Activated T-cell treated with anti-CD3 and anti-CD28 coated beads, Interleukin-2, amount 50 U/mL, for 24 hours (primary cell): ENCODE measurements around the gene TMEM26.
"Not testable (repeated sequence)": the region's sequence is repeated elsewhere in the genome, so short reads cannot be mapped to it uniquely, and the experiment has no call there.

Experiments used
- DNase-seq: peaks from one replicate; pipeline ENCODE4 v3.0.0-alpha.2; 2020
- H3K27ac Mint-ChIP-seq: 2 replicates; pipeline ENCODE4 v1.8.0; 2020; ENCODE audit warnings: mild to moderate bottlenecking, mixed read lengths
- H3K27me3 Mint-ChIP-seq: 2 replicates; pipeline ENCODE4 v1.8.0; 2020; ENCODE audit warnings: mixed read lengths
- H3K36me3 Mint-ChIP-seq: 2 replicates; pipeline ENCODE4 v1.8.0; 2020; ENCODE audit warnings: low read depth, mixed read lengths
- H3K4me1 Mint-ChIP-seq: 2 replicates; pipeline ENCODE4 v1.8.0; 2020; ENCODE audit warnings: low read depth, mixed read lengths
- H3K4me3 Mint-ChIP-seq: 2 replicates; pipeline ENCODE4 v1.8.0; 2020; ENCODE audit warnings: mild to moderate bottlenecking, moderate library complexity, mixed read lengths
- H3K9me3 Mint-ChIP-seq: 2 replicates; pipeline ENCODE4 v1.8.0; 2020; ENCODE audit warnings: mixed read lengths

TMEM26 gene

GRCh38 chr10:61398366-61399129, 54.6 kb downstream of the TMEM26 start:
- H3K36me3 Mint-ChIP-seq: no peaks in the 10 kb centered on the region
- no peak overlapping the region for H3K4me3 Mint-ChIP-seq
- H3K4me1 Mint-ChIP-seq: peaks cover 16% of the 10 kb centered on the region
- no peak for DNase-seq
- H3K27me3 Mint-ChIP-seq: peaks cover 8% of the 10 kb centered on the region
- no peak overlapping the region for H3K27ac Mint-ChIP-seq
- H3K9me3 Mint-ChIP-seq: no peaks in the 10 kb centered on the region

- peaks cover 16% of the 10 kb centered on the region for H3K4me1 Mint-ChIP-seq
- H3K36me3 Mint-ChIP-seq: no peaks in the 10 kb centered on the region
- H3K27ac Mint-ChIP-seq: no peak overlapping the region
- H3K9me3 Mint-ChIP-seq: no peaks in the 10 kb centered on the region
- H3K4me3 Mint-ChIP-seq: peak overlapping the region; percentile 47
- H3K27me3 Mint-ChIP-seq: peaks cover 8% of the 10 kb centered on the region
- DNase-seq: no peak
Observed at GRCh38 chr10:61397175-61397986, 55.8 kb downstream of the TMEM26 start.

- Mint-ChIP-seq H3K4me3 (no peak overlapping the region), H3K27ac (no peak overlapping the region), H3K4me1 (no peaks in the 10 kb centered on the region), H3K36me3 (no peaks in the 10 kb centered on the region), H3K27me3 (peaks cover 11% of the 10 kb centered on the region), H3K9me3 (no peaks in the 10 kb centered on the region)
- DNase-seq: no peak
Observed at GRCh38 chr10:61391281-61391680, 61.9 kb downstream of the TMEM26 start.

DNA sequence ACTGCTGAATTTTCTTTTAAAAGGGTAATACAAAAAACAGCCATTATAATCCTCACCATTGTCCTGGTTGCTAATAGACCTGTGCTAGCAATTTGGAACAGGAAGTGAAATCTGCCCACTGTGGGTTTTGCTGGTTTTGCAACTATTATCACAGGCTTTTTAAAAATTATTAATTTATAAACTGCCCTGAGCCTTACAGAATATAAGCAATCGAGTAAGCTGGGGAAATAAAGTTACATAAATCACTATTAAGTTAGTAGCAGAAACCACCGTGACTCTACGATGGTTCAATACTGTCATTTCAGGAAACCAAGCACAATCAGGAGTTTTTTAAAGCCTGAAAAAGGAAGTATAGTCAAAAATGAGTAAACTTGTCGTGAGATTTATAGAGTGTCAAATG, 62.3 kb downstream of the TMEM26 start:
- no peak overlapping the region for H3K4me3 Mint-ChIP-seq
- H3K27me3 Mint-ChIP-seq: peaks cover 11% of the 10 kb centered on the region
- H3K27ac Mint-ChIP-seq: no peak overlapping the region
- no peaks in the 10 kb centered on the region for H3K9me3 Mint-ChIP-seq
- DNase-seq: no peak
- H3K36me3 Mint-ChIP-seq: no peaks in the 10 kb centered on the region
- no peaks in the 10 kb centered on the region for H3K4me1 Mint-ChIP-seq

- H3K4me1 Mint-ChIP-seq: no peaks in the 10 kb centered on the region
Observed at GRCh38 chr10:61389887-61390286, 63.3 kb downstream of the TMEM26 start.

DNA sequence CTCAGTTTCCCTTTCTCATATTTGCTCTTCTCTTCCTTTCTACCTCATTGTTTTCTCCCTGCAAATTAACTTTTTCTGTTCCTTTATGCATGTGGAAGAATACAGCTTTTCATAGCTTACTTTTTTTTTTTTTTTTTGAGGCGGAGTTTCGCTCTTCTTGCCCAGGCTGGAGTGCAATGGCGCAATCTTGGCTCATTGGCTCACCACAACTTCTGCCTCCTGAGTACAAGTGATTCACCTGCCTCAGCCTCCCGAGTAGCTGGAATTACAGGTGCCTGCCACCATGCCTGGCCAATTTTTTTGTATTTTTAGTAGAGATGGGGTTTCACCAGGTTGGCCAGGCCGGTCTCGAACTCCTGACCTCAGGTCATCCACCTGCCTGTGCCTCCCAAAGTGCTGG, 64.2 kb downstream of the TMEM26 start:
- H3K4me1 Mint-ChIP-seq, H3K36me3 Mint-ChIP-seq, H3K9me3 Mint-ChIP-seq, H3K4me3 Mint-ChIP-seq, DNase-seq, H3K27ac Mint-ChIP-seq, H3K27me3 Mint-ChIP-seq: not testable (repeated sequence)

More at GRCh38 chr10:61389887-61390286, 63.3 kb downstream of the TMEM26 start:
- DNase-seq: no peak
- Mint-ChIP-seq H3K27me3 (peaks cover 11% of the 10 kb centered on the region), H3K27ac (no peak overlapping the region), H3K4me3 (no peak overlapping the region), H3K36me3 (no peaks in the 10 kb centered on the region), H3K9me3 (no peaks in the 10 kb centered on the region)

DNA sequence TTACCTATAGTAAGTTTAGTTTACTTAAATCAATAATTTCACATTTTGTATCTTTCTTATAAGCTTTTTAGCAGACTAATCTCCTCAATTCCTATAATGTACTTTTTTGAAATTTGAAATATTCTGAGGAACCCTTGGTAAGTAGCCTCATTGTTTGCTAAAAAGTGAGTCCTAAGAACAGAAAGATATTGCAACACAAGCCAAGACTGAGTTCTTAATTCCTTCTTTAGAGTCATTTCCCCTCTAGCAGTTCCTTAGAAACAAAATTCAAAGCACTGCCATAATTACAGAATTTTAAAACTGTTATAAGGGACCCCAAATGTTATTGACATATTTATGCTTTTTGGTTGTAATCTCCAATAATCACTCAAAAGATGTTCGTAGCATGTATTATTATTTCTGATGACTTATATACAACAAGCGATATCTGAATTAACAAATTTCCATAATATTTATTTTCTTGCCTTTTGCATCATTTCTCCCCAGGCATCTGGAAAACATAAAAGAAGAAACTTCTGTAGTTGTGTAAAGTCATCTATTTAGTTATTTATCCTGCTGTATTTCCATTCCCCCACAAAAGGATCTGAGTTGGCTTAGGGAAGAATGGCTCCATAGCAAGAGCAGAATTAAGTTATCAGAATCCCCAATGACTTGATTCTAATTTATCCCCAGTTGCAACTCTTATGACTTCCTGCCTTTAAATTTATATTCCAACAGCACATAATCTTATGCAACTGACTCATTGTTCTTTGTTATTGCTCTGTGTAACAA, 67.8 kb downstream of the TMEM26 start:
- Mint-ChIP-seq H3K27me3 (peaks cover 2% of the 10 kb centered on the region), H3K4me3 (no peak overlapping the region), H3K27ac (no peak overlapping the region), H3K9me3 (no peaks in the 10 kb centered on the region), H3K36me3 (no peaks in the 10 kb centered on the region), H3K4me1 (no peaks in the 10 kb centered on the region)
- no peak for DNase-seq

DNA sequence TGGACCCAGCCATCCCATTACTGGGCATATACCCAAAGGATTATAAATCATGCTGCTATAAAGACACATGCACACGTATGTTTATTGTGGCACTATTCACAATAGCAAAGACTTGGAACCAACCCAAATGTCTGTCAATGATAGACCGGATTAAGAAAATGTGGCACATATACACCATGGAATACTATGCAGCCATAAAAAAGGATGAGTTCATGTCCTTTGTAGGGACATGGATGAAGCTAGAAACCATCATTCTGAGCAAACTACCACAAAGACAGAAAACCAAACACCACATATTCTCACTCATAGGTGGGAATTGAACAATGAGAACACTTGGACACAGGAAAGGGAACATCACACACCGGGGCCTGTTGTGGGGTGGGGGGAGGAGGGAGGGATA, 72.0 kb downstream of the TMEM26 start:
- not testable (repeated sequence) for DNase-seq, H3K4me3 Mint-ChIP-seq, H3K36me3 Mint-ChIP-seq, H3K27ac Mint-ChIP-seq, H3K27me3 Mint-ChIP-seq, H3K9me3 Mint-ChIP-seq, H3K4me1 Mint-ChIP-seq

DNA sequence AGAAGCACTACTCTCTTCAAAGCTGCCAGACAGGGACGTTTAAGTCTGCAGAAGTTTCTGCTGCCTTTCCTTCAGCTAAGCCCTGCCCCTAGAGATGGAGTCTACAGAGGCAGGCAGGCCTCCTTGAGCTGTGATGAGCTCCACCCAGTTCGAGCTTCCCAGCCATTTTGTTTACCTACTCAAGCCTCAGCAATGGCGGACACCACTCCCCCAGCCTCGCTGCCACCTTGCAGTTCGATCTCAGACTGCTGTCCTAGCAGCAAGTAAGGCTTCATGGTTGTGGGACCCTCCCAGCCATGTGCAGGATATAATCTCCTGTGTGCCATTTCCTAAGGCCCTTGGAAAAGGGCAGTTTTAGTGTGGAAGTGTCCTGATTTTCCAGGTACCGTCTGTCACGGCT, 74.3 kb downstream of the TMEM26 start:
- peaks cover 2% of the 10 kb centered on the region for H3K27me3 Mint-ChIP-seq
- no peak overlapping the region for H3K4me3 Mint-ChIP-seq
- H3K9me3 Mint-ChIP-seq: no peaks in the 10 kb centered on the region
- H3K4me1 Mint-ChIP-seq: no peaks in the 10 kb centered on the region
- no peak overlapping the region for H3K27ac Mint-ChIP-seq
- no peaks in the 10 kb centered on the region for H3K36me3 Mint-ChIP-seq
- no peak for DNase-seq

- Mint-ChIP-seq H3K9me3 (no peaks in the 10 kb centered on the region), H3K4me3 (no peak overlapping the region), H3K4me1 (no peaks in the 10 kb centered on the region), H3K36me3 (no peaks in the 10 kb centered on the region), H3K27ac (no peak overlapping the region), H3K27me3 (no peaks in the 10 kb centered on the region)
- DNase-seq: no peak
Observed at GRCh38 chr10:61376908-61377368, 76.2 kb downstream of the TMEM26 start.

DNA sequence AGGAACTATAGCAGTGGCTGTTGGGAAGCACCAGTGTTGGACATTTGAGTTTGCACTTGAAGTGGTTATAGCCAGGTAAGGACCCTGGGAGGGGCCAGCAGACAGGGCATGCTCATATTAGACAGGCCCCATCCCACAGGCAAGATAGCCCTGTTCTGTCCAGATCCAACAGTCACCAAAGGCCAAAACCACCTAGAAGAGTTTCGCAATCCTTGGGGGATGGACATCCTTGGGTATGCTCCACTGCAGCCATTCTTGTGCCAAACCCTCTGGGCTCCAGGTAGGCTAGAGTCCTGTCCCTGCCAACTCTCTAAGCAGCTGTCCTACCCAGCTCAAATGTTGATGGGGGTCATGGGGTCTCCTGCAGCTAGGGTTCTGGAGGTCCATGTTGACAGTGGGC, 76.8 kb downstream of the TMEM26 start:
- Mint-ChIP-seq H3K27me3 (no peaks in the 10 kb centered on the region), H3K36me3 (no peaks in the 10 kb centered on the region), H3K9me3 (no peaks in the 10 kb centered on the region), H3K4me3 (no peak overlapping the region), H3K4me1 (no peaks in the 10 kb centered on the region), H3K27ac (no peak overlapping the region)
- no peak for DNase-seq

GRCh38 chr10:61366365-61366764, 86.8 kb downstream of the TMEM26 start:
- no peak for DNase-seq
- Mint-ChIP-seq H3K36me3 (no peaks in the 10 kb centered on the region), H3K4me3 (no peak overlapping the region), H3K4me1 (no peaks in the 10 kb centered on the region), H3K27me3 (no peaks in the 10 kb centered on the region), H3K27ac (no peak overlapping the region), H3K9me3 (no peaks in the 10 kb centered on the region)

DNA sequence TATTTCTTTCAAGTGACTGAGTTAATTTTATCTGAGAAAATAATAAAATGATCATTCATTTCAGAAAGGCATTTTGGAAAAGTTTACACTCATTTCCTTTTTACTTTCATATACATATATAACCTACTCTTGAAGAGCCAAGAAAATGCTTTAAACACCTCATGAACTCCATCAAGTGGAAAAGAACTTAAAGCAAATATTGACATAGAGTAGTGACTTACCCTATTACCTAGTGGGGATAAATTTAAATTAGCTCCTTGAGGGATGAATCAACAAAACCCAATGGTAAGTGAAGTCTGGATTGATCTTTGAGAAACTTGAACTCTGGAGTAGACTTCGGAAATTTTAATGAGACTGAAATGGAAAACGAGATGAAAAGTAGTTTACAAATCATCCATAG, 88.6 kb downstream of the TMEM26 start:
- no peaks in the 10 kb centered on the region for H3K36me3 Mint-ChIP-seq
- no peaks in the 10 kb centered on the region for H3K4me1 Mint-ChIP-seq
- no peaks in the 10 kb centered on the region for H3K27me3 Mint-ChIP-seq
- no peak overlapping the region for H3K27ac Mint-ChIP-seq
- no peaks in the 10 kb centered on the region for H3K9me3 Mint-ChIP-seq
- H3K4me3 Mint-ChIP-seq: no peak overlapping the region
- no peak for DNase-seq

GRCh38 chr10:61363006-61363405, 90.2 kb downstream of the TMEM26 start:
- Mint-ChIP-seq H3K4me3 (no peak overlapping the region), H3K27me3 (no peaks in the 10 kb centered on the region), H3K36me3 (no peaks in the 10 kb centered on the region), H3K4me1 (no peaks in the 10 kb centered on the region), H3K9me3 (no peaks in the 10 kb centered on the region), H3K27ac (no peak overlapping the region)
- DNase-seq: no peak
